ENCODE measurements around the gene OR2L13.
"Not testable (repeated sequence)": the region's sequence is repeated elsewhere in the genome, so short reads cannot be mapped to it uniquely, and the experiment has no call there.

- not testable (repeated sequence) for TF ChIP-seq CTCF, POLR2A (IDR thresholded peaks at IDR 0.05)
These were observed 11.1 kb upstream of the OR2L13 start for GRCh38 chr1:248083864-248084263.

All from tibial nerve (tissue), 3 donors.